NCI-H2029 (cell line): ENCODE results near the gene CDH13.

Experiments
- DNase-seq: peaks from one replicate; lab custom pipeline; 2025; lab: John Stamatoyannopoulos, UW

The CDH13 gene

DNA sequence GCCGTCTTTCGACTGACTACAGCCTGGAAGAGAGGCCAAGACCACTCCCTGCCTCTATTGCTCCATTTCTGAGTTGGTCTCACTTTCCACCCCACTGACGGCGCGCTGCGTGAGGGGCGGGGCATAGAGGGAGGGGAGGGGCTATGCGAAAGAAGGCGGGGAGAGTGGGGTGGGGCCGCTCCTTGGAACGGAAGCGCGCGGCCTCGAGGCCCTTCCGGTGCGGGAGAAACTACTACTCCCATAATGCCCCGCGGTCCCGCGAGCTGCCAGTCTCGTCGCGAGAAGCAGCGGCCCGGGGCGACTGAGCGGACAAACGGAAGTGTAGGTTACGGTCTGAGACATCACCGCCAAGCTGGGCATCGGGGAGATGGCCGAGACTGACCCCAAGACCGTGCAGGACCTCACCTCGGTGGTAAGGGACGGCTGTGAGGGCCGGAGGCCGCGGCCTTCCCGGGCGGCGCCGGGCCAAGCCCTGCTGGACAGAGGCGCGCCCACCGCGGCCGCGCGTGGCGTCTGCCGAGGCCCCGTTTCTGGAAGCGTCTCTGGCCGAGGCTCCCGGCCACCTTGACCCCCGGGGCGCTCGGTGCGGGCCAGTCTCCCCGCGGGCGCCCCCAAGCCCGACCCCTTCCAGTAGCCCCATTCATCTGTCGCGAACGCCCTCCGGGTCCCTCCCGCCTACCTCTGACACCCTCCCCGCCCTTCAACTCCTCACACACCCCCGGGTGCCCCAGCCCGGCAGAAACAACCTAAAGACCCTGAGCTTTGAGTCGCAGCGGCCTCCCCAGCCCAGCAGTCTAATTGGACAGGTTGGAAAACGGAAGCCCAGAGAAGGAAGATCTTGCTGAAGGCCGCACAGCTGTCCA, 1181.2 kb downstream of the CDH13 start, which contains the start of gene HSBP1:
TSS of gene HSBP1 (plus strand) at position 269 of the 863 bp plus-strand sequence. CDS start at position 368, 99 bp downstream.
- peak; percentile 69 for DNase-seq

DNA sequence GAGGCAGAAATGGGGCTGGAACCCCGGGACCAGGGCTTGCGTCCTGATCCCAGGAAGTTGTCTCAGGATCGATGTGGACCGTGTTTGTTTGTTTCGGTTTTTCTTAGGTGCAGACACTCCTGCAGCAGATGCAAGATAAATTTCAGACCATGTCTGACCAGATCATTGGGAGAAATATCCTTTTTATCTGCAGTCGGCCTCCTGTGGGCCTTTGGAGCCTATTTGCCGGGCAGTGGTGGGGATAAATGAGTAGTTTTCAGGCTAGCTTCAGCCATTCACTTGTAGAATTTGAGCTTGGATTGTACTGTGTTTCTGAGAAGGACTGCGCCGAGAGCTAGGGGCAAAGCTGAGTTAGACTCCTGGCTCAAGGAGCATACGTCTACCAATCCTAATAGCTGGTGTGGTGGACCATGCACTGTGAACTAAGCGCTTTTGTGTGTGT, 1181.8 kb downstream of the CDH13 start:
- DNase-seq = no peak

DNA sequence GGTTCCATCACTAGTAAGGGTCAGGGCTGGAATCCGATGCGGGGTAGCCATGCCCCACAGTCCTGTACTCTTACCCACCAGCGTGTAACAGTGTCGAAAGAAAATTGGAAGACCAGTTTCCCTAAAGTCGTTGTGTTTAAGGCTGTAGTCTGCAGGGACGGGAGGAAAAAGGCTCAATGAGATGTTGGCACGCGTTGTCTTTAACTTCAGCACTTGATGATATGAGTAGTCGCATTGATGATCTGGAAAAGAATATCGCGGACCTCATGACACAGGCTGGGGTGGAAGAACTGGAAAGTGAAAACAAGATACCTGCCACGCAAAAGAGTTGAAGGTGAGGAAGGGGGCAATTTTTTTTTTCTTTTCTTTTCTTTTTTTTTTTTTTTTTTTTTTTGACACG, 1182.3 kb downstream of the CDH13 start:
- no peak for DNase-seq

DNA sequence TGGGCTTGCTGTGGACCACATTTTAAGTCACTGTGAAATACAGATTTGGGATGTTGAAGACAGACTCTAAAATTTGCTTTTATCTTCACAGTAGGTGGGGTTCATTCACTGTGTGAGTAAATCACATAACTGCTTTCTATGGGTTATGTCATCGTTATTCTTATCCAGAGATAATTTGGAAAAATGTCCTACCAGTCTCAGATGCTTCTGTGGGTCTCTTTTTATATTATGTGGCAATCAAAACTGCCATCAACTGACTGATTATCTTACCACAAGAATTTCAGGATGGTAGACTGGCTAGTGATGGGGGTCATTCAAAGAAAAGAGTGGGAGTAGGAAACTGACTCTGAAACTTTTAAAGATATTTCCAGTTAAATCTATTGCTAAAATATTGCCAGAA, 1184.1 kb downstream of the CDH13 start:
- no peak for DNase-seq

DNA sequence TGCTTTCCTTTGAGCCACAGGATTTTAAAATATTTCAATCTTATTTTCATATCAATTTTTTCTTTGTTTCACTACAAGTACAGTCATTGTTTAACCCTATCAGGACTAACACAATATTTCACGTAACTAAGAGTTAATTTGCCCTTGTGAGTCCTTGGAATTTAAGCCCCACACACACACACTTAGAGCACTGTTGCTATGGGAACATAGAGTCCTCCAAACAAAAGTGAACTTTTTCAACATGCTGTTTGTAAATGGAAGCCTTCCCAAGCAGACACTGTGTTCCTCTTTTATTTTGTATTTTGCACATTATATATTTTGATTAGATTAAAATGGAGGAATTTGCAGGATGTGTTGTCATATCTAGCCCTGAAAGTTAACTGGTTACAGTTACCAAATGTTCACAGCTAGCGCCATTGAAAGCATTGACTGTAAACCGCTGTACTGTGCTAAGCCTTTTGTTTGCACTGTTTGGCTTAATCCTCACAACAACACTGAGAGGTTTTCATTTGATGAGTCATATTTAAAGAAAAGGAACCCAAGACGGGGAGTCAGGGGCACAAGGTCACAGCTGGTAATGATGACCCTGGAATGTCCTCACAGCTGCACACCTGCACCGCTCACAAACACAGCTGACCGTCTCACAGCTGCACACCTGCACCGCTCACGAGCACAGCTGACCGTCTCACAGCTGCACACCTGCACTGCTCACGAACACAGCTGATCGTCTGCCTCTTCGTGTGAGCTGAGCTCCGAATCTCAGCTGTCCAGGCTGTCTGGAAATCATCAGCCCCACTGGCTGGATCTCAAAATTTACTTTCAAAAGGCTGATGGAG, 1187.3 kb downstream of the CDH13 start:
- DNase-seq = peak; percentile 82

DNA sequence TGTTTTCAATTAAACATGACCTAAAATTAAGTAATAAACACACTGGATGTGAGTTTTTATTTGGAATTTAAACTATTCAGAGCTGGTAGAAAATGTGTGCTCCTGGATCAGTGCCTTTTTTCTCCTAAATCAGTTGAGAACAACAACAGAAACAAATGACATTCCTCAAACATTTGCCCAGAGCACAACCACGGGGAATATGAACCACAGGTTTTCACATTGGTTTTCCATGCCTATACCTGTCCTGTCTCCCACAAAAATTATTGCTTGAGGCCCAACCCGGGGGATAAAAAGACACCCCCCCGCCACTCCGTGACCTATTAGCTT, 1187.9 kb downstream of the CDH13 start:
- DNase-seq = no peak

DNA sequence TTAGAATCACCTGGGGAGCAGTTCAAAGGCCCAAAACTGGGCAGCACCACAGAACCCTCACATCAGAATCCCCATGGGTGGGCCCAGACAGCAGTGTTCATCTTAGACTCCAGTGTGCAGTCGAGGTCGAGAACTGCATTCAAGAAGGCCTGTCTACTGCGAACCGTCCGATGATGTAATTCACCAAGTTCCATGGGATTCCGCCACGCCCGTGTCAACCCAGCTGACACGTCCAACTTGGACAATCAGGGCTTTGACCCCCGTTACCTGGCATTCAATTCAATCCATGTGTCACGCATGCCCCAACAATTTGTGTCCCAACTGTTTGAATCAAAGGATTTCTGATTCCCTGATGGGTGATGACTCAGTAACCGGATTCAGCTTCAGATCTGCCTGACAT, 1190.3 kb downstream of the CDH13 start:
- no peak for DNase-seq

DNA sequence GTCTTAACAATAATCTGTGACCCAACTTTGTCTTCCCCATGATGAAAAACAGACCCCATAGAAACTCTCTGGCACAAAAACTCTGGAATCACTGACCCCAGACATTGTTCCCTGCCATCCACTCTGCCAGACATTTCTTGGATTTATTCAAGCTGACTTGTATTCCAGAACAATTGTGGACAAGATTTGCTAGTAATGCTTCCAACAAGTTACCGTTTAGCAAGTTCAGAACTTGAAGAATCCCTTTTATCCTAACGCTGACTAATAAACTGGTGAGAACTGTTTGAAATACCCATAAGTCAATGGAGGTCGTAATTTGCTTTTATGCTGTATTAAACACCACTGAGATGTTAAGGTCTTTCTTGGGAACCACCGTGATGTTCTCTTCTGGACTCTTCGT, 1191.5 kb downstream of the CDH13 start:
- no peak for DNase-seq

DNA sequence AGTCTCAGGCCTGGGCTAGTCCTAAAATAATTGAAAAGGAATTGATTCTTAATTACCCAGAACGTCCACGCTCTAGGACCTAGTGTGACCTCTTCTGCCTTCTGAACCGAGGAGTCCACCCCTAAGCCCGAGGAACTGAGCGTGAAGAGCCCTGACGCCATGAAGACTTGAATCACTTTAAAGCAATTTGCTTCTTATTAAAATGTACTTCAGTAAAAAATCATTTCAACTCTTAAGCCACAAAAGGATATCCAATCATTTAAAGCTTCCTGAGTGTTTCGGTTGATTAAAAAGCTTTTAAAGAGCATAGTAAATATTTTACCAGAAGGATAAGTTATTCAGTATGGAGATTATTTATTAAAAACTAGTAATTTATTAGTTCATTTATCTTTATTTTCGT, 1192.6 kb downstream of the CDH13 start:
- DNase-seq = no peak

DNA sequence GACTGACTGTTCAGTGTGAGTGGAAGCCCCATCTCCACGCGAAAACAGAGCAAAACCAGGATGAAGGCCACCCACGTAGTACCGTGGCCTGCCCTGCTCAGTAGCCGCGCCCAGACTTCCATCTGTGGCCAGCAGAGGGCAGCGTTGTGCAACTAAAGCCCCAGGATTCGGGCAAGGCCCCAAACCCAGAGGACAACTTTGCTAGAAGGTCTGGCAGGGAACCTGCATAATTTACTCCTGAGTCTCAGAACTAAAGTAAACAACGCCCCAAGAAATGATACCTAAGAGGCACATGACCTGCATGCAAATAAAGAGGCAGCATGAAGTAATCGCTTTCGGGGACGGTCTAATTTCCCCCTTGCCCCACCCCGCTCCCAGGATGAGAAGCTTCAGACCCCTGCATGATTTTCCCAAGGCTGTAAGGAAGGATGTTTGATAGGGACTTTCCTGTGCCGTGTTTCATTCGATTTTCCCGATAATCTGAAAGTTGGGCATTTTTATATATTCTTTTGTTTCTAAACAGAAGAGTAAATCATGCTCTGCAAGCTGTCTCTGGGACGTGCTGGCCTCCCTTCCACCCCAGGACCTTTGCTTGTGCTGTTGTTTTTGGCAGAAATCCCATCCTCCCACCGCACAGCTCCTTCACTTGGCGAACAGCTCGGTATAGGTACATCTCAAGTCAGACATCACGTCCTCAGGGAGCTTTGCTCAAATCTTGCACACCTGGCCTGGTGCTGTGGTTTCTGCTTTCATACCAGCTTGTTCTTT, 1199.6 kb downstream of the CDH13 start:
- peak; percentile 39 for DNase-seq

DNA sequence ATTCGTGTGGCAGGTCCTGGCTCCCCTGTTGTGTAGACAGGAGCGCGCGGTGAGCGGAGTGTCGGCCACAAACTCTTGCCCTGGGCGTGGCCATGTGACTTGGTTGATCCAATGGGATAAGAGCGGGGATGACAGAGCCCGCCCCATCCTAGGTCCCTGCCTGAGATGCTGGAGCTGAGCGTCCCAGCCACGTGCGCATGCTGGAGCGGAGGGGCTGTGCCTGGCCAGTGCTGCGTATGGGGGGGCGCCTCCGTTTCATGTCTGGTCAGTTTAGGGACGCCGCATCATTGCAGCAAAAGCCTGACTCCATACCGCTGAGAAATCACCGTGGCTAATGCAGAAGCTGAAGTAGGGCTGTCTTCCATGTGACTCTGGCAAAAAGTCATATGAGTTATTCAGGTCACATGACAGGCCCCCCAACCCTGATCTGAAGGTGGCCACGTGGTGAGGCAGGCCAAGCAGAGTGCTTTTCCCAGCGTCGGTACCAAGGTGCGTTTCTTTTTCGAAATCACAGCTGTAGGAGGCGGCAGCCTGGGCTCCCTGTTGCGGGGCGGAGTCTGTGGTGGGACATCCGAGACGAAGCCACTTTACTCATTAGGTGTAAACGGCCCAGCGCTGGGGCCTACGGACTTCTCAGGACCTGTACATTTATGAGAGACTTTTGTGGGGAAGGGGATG, 1203.5 kb downstream of the CDH13 start:
- no peak for DNase-seq

DNA sequence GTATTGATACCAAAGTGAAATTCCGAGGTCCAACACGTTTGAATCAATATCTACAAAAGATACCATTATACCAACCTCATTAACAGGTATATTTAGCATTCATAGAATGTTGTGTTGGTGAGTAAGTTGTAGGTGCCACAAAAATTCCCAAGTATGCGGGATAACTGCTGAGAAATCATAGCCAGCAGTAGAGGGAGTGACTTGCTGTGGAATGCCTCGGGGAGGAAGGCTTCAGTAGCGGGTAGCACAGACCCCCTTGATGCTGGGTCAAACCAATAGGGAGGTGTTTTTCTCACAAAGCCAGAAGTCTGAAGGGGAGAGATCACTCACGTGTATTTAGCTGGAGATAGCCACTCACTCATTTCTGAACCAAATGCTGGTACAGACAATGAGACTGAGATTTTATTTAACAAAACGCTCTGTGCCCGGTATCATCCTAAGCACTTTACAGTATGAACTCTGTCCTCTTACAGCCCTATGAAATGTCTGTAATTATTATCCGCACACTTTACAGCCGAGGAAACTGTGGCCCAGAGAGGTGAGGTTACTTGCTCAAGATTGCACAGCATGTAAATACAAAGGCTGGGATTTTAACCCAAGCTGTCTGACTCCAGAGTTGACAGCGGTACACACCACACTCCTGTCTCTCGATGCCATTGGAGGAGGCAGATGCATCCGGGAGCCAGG, 1204.1 kb downstream of the CDH13 start:
- DNase-seq = no peak

DNA sequence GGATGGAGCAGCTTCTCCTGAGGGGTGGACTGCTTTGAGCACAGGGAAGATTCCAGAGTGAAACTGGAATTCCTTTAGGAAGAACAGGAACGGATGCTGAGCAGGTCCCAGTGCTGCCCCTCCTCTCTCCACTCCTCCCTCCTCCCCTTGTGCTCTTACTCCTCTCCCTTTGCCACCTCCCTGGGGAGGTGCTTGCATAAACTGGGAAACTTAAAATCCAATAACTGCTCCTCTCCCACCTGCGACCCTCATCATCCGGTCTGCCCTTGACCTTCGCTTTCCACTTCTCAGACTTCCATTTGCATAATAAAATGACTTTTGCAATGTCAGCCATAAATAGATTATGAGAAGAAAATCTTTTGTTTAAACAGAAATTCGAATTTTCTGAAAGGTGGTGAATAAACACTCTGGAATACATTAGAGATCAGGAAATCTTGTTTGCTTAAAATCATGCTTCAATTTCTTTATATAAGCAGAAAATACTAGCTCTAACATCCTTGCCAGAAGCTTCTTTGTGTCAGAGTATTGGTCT, 1204.8 kb downstream of the CDH13 start:
- DNase-seq = no peak

DNA sequence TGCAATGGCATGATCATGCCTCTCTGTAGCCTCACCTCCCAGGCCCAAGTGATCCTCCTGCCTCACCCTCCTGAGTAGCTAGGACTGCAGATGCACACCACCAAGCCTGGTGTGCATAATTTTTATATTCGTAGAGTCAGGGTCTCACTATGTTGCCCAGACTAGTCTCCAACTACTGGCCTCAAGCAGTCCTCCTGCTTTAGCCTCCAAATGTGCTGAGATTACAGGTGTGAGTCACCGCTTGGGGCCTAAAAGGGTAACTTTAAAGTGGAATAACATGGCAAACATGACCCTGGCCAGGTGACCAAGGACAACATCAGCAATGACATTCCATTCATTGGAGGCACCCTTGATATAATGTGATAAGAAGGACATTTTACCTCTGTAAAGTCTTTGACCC, 1207.2 kb downstream of the CDH13 start:
- no peak for DNase-seq

DNA sequence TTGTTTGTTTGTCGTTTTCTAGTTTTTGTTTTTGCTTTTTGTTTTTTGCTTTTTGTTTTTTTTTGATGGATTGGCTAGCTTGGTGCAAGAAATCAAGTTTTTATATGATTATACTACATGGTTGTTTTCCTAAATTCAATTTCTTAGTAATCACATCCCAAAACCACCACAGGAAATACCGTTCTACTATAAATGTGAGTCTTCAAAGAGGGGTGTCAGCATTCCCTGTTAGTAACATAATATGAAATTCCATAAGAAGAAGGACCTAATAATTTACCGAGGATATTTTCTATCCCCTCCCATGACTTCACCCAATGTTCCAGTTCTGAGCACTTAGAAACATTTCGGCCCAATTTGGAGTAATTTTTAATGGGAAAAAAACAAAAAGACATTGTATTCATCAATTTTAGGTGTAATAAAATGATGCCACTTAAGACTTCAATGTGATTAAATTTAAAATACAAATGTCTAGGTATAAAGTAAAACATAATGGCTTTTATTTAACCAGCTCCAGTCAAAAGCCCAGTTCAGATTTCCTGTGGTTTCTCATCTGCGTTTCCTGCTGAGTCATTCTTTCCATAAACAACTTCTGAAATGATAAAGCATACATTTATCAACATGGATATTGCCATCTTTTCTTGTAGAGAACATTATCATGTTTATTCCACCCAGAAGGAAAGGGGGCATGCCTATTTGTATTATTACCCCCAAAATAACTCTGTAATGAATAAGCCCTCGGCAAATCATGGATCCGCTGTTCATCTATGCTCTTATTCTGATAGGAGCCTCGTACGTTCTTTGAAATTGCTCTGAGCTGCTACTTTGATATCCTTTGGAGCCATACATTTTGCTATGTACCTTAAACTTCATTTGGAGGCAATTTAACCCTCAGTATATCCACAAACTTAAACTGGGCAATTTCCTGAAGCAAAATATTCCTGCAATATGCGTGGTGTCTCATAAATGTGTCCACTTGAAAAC, 1209.1 kb downstream of the CDH13 start:
- DNase-seq = no peak

DNA sequence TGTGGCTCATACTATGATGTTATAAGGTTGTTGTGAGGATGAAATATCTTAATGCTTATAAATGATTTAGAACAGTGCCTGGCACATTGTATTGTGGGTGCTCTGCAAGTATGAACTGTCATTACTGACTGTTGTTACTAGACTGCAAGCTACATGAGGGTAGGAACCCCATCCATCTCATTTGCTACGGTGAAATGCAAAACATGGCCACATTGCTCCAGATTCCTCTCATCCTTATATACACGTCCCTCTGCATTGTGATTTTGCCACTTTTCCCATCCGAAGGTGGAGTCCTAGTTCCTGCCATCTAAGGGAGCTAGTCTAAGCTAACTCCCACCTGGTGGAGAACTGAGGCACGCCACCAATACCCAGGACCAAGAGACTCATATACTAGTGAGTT, 1210.8 kb downstream of the CDH13 start:
- no peak for DNase-seq

DNA sequence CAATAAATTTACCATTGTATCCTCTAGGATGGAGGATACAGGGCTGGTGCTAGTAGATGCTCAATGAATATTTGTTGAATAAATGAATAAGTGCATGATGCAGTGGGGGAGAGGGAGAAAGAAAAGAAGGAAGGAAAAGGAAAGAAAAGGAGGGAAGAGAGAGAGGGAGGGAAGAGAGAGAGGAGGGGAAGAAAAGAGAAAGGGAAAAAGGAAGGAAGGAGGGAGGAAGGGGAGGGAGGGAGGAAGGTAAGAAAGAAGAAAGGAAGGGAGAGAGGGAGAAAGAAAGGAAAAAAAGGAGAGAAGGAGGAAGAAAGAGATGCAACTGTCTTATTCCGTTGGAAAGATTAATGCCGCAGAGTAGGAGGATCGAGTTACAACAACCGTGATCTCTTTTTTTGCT, 1211.4 kb downstream of the CDH13 start:
- no peak for DNase-seq

DNA sequence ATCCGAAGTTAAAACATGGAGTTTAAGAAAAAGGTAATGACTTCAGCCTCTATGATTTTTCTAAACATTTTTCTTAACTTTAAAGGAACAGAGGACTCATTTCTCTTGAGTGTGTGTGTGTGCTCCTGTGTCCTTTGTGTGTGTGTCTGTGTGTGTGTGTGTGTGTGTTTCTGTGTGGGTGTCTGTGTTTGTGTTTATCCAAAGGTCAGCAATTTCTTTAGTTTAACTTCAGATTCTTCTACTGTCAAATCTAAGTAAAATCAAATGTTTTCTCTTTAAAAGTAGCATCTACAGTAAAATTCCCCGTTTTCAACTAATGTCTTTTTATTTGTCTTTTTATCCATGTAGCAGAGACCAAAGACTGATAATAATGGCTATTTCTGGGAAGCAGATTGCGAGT, 1212.8 kb downstream of the CDH13 start:
- DNase-seq = no peak

DNA sequence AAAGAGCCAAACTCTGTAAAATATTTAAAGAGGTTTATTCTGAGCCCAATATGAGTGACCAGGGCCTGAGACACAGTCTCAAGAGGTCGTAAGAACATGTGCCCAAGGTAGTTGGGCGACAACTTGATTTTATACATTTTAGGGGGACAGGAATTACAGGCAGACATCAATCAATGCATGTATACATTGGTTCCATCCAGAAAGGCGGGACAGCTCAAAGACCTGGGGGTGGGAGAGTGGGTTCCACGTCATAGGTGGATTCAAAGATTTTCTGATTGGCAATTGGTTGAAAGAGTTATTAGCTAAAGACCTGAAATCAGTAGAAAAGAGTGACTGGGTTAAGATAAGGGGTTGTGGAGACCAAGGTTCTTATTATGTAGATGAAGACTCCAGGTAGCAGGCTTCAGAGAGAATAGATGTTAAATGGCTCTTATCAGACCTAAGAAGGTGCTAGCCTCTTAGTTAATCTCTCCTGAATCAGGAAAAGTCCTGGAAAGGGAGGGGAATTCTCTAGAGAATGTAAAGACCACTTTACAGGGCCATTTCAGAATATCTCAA, 1213.4 kb downstream of the CDH13 start:
- no peak for DNase-seq
